ENCODE results near the gene AGK. TPM values are rescaled to one million over a fixed set of nuclear protein-coding genes. Genes with fewer than 3 reads are reported as not detected.

Gene AGK
- total and polyA plus RNA-seq, 2 of the 8 experiments (the other 6 are each of a cell fraction or from before 2014, with no cell fraction given) = 25.8 to 34.0 TPM

DNA sequence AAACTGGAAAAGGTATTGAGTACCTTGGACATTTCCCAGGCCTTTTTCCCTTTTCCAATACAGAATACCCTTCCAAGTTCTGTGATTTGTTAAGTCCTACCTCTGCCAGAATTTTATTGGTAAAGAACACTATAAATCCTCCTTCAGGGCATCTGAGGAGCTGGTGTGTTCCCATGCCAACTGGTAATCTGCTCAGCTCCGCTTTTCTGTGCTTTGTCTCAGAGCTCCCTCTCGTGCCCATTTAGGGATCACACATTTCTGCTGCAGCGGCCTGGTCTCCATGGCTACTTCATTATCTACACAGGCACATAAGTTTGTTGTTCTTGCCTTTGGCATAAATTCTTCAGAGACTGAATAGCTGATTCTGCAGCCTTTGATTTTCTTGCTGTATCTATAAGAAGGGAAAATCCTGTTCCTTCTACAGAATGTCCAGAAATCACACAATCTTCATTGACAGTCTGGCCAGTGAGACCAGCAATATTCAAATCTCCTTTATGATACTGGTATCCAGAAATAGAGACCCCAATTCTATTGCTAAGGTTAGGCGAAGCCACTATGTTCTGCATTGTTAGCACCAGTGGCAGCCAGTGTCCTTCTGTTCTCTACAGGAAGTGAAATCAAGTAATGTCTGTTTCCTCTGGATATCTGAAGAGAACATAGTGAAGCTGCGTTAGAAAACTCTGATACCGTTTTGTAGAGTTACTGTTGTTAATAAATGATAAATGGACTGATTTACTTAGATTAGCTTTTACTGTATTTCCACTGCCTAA is 98.8 kb downstream of the AGK start:
- CTCF ChIA-PET (ENCODE audit: partially characterized antibody) = interaction anchor here (0.6 to 6.8 kb wide), 52 partner anchors 8 to 963 kb away, joined by 3 to 54 read pairs (median 4); partner anchors contain the start of gene AGK
- Histone ChIP-seq H3K27me3 (replicated peaks in 1 of 4; ENCODE audit: control insufficient read depth in 3 of 4, extremely low read depth in 1 of 4, insufficient read depth in 3 of 4, low read length in 3 of 4) (no peaks in the 10 kb centered on the region), H2BK120ac (replicated peaks; ENCODE audit: low read depth, low read length) (no peak overlapping the region), H2AK5ac (ENCODE audit: low read depth, low read length) (no peak overlapping the region), H3K56ac (replicated peaks; ENCODE audit: insufficient read length, low read depth, low read length) (no peak overlapping the region), H2BK5ac (ENCODE audit: low read depth, low read length) (no peak overlapping the region), H3K23me2 (ENCODE audit: low read depth, low read length) (no peaks in the 10 kb centered on the region), H3K4ac (replicated peaks; ENCODE audit: insufficient read length, low read depth, low read length) (no peak overlapping the region), H2BK15ac (ENCODE audit: low read length) (no peak overlapping the region), H3K14ac (ENCODE audit: insufficient read length) (no peak overlapping the region), H4K5ac (ENCODE audit: insufficient read length, low read depth, low read length) (no peak overlapping the region), H3K4me1 (replicated peaks in 1 of 4; ENCODE audit: control insufficient read depth in 3 of 4, insufficient read depth in 4 of 4, low read length in 3 of 4) (peaks cover 0 to 4% (median 2%) of the 10 kb centered on the region in 4 experiments; a peak in 4 of 7 replicates), H4K8ac (ENCODE audit: extremely low read depth, insufficient read depth, low read length) (no peak overlapping the region), H4K91ac (replicated peaks; ENCODE audit: insufficient read length, low read length) (no peak overlapping the region), H3K4me3 (ENCODE audit: extremely low read depth in 1 of 4, insufficient read depth in 2 of 4, low read depth in 3 of 4, low read length in 4 of 4) (no peak overlapping the region), H3K9me3 (ENCODE audit: insufficient read depth in 2 of 2, low read depth in 1 of 2, low read length in 1 of 2) (no peaks in the 10 kb centered on the region), H2BK20ac (ENCODE audit: low read length) (no peak overlapping the region), H3K36me3 (ENCODE audit: control insufficient read depth in 2 of 4, insufficient read depth in 4 of 4, low read length in 3 of 4) (no peaks in the 10 kb centered on the region; a peak in 3 of 8 replicates), H3K9ac (replicated peaks in 1 of 4; ENCODE audit: extremely low read depth in 1 of 4, low read depth in 3 of 4, low read length in 3 of 4) (no peak overlapping the region), H3K23ac (ENCODE audit: insufficient read length) (no peak overlapping the region), H3K79me1 (ENCODE audit: low read depth, low read length) (no peaks in the 10 kb centered on the region), H3K79me2 (ENCODE audit: control insufficient read depth in 1 of 2, insufficient read depth in 2 of 2, low read length in 2 of 2) (no peaks in the 10 kb centered on the region), H2AFZ (ENCODE audit: low read length) (no peak overlapping the region), H2BK12ac (ENCODE audit: low read depth, low read length) (no peak overlapping the region), H3K4me2 (ENCODE audit: insufficient read depth in 1 of 2, low read depth in 2 of 2, low read length in 2 of 2) (no peak overlapping the region), H3K27ac (ENCODE audit: low read depth, low read length) (peak overlapping the region; percentile 21; the same call in 1 of the 2 replicates), H4K20me1 (replicated peaks in 1 of 2; ENCODE audit: control insufficient read depth in 1 of 2, insufficient read depth in 2 of 2, low read length in 2 of 2) (no peaks in the 10 kb centered on the region), H3K18ac (ENCODE audit: extremely low read depth, low read length) (no peak overlapping the region)
- WGBS, 2 experiments (ENCODE audit: extremely low coverage in 1 of 2, insufficient coverage in 1 of 2, insufficient read length in 1 of 2, insufficient replicate concordance in 2 of 2, low coverage in 1 of 2, low lambda C conversion rate in 2 of 2, missing lambda C conversion rate in 1 of 2) = 58% methylated on average over 6 of the region's 6 CpGs; no CpG with 5 or more reads in 1 of the 2 experiments
- peak in 1 of 2 experiments; percentile 23 for DNase-seq (ENCODE audit: low read depth in 1 of 2, low spot score in 2 of 2)
- POLR2A ChIA-PET (ENCODE audit: partially characterized antibody) = interaction anchor here (0.8 to 1.4 kb wide), 5 partner anchors 102 to 578 kb away, joined by 3 to 4 read pairs (median 3); no protein-coding TSS in a partner anchor
- peak; percentile 69 for FAIRE-seq
- TF ChIP-seq RFX5 (IDR thresholded peaks at IDR 0.05; ENCODE audit: borderline replicate concordance, low read depth, low read length) (peak; percentile 63; the same call in 1 of the 2 replicates), GTF2F1 (IDR thresholded peaks at IDR 0.05; ENCODE audit: borderline replicate concordance, low read depth, low read length) (no peak), RAD21 (IDR thresholded peaks at IDR 0.05 in 1 of 2, conservative IDR thresholded peaks at IDR 0.05 in 1 of 2; ENCODE audit: low read depth in 2 of 2, low read length in 2 of 2) (peak; percentile 98 to 99), SIN3A (conservative IDR thresholded peaks at IDR 0.05 in 1 of 2, IDR thresholded peaks at IDR 0.05 in 1 of 2; ENCODE audit: low read depth in 1 of 2, low read length in 2 of 2) (0 out of 4 replicates have a peak, but pooled peaks of 1 of the 2 experiments have one; percentile 31), KDM4A (IDR thresholded peaks at IDR 0.05; ENCODE audit: low read depth, low read length, severe bottlenecking) (no peak), BCL11A (IDR thresholded peaks at IDR 0.05; ENCODE audit: low read depth in 2 of 2, low read length in 2 of 2) (no peak)
- TF ChIP-seq, protein P1, sequence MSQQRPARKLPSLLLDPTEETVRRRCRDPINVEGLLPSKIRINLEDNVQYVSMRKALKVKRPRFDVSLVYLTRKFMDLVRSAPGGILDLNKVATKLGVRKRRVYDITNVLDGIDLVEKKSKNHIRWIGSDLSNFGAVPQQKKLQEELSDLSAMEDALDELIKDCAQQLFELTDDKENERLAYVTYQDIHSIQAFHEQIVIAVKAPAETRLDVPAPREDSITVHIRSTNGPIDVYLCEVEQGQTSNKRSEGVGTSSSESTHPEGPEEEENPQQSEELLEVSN (IDR thresholded peaks at IDR 0.05) = no peak
